MM.1S (cell line): ENCODE data around the gene SEMA3A.

Source experiments
- DNase-seq: peaks from one replicate; pipeline ENCODE4 v3.0.0-alpha.2; 2015
- H2AFZ ChIP-seq: fragments of 300-600 bp; sonication (generic); 2 replicates; pipeline ENCODE4 v1.6.0; 2016; ENCODE audit warnings: antibody characterized with exemption, low read length
- H3F3A ChIP-seq: fragments of 300-600 bp; sonication (generic); 2 replicates; pipeline ENCODE4 v1.6.1; 2016; ENCODE audit warnings: mild to moderate bottlenecking, antibody characterized with exemption, low read length, moderate library complexity, mixed read lengths; ENCODE audit not compliant: insufficient read depth
- H3K27ac ChIP-seq: fragments of 300-600 bp; sonication (generic); 2 replicates; pipeline ENCODE4 v1.5.1; 2016; ENCODE audit warnings: mild to moderate bottlenecking, low read length
- H3K27me3 ChIP-seq: fragments of 300-600 bp; sonication (generic); replicated peaks from 2 replicates; pipeline ENCODE4 v1.6.0; 2016; ENCODE audit warnings: low read length; ENCODE audit not compliant: insufficient read depth
- H3K36me3 ChIP-seq: fragments of 300-600 bp; sonication (generic); replicated peaks from 2 replicates; pipeline ENCODE4 v1.6.1; 2016; ENCODE audit warnings: mild to moderate bottlenecking, low read length, mixed read lengths; ENCODE audit not compliant: insufficient read depth
- H3K4me1 ChIP-seq: fragments of 300-600 bp; sonication (generic); 2 replicates; pipeline ENCODE4 v1.6.1; 2016; ENCODE audit warnings: low read length, mixed read lengths
- H3K4me2 ChIP-seq: fragments of 300-600 bp; sonication (generic); 2 replicates; pipeline ENCODE4 v1.6.0; 2016; ENCODE audit warnings: low read depth, low read length
- H3K4me3 ChIP-seq: fragments of 300-600 bp; sonication (generic); 2 replicates; pipeline ENCODE4 v1.5.1; 2016; ENCODE audit warnings: low read length, mixed read lengths
- H3K79me2 ChIP-seq: fragments of 300-600 bp; sonication (generic); 2 replicates; pipeline ENCODE4 v1.6.1; 2016; ENCODE audit warnings: mixed run types, low read length, mixed read lengths
- H3K9ac ChIP-seq: fragments of 300-600 bp; sonication (generic); 2 replicates; pipeline ENCODE4 v1.6.1; 2016; ENCODE audit warnings: low read length, mixed read lengths
- H3K9me2 ChIP-seq: fragments of 300-600 bp; sonication (generic); replicated peaks from 2 replicates; pipeline ENCODE4 v1.6.1; 2016; ENCODE audit warnings: mild to moderate bottlenecking, low read length, mixed read lengths; ENCODE audit not compliant: insufficient read depth
- H3K9me3 ChIP-seq: fragments of 300-600 bp; sonication (generic); replicated peaks from 2 replicates; pipeline ENCODE4 v1.6.1; 2016; ENCODE audit warnings: mild to moderate bottlenecking, low read length, mixed read lengths; ENCODE audit not compliant: insufficient read depth
- H4K20me1 ChIP-seq: fragments of 300-600 bp; sonication (generic); 2 replicates; pipeline ENCODE4 v1.6.1; 2016; ENCODE audit warnings: mild to moderate bottlenecking, low read length, moderate library complexity, mixed read lengths; ENCODE audit not compliant: insufficient read depth
- CTCF ChIP-seq: fragments of 300-600 bp; sonication (generic); IDR thresholded peaks from 2 replicates; pipeline ENCODE4 v1.5.1; 2016; ENCODE audit warnings: antibody characterized with exemption, low read length, mixed read lengths
- EZH2 ChIP-seq: fragments of 300-600 bp; sonication (generic); optimal IDR thresholded peaks from 2 replicates; pipeline ENCODE3; 2017; ENCODE audit warnings: low read depth, mild to moderate bottlenecking, antibody characterized with exemption, low read length, mixed read lengths
- EZH2phosphoT487 ChIP-seq: fragments of 300-600 bp; sonication (generic); IDR thresholded peaks from 2 replicates; pipeline ENCODE4 v1.6.1; 2018; ENCODE audit warnings: antibody characterized with exemption, low read length

The SEMA3A gene

GRCh38 chr7:84039432-84039831 is 155.2 kb downstream of the SEMA3A start:
- no peak overlapping the region for H3K4me2 ChIP-seq
- no peak overlapping the region for H3K4me3 ChIP-seq
- no peaks in the 10 kb centered on the region for H3K4me1 ChIP-seq
- no peak overlapping the region for H3K27ac ChIP-seq
- TF ChIP-seq EZH2phosphoT487: no peak
- no peak for TF ChIP-seq CTCF
- TF ChIP-seq EZH2: no peak
- no peak overlapping the region for H3K9ac ChIP-seq
- no peaks in the 10 kb centered on the region for H3K27me3 ChIP-seq
- no peaks in the 10 kb centered on the region for H3K9me2 ChIP-seq
- no peaks in the 10 kb centered on the region for H3K9me3 ChIP-seq
- H3F3A ChIP-seq: no peaks in the 10 kb centered on the region
- no peaks in the 10 kb centered on the region for H3K36me3 ChIP-seq
- no peaks in the 10 kb centered on the region for H4K20me1 ChIP-seq
- no peaks in the 10 kb centered on the region for H3K79me2 ChIP-seq
- no peak overlapping the region for H2AFZ ChIP-seq
- no peak for DNase-seq

- Histone ChIP-seq H3K36me3 (no peaks in the 10 kb centered on the region), H3K4me1 (no peaks in the 10 kb centered on the region), H3K27me3 (no peaks in the 10 kb centered on the region), H3K9ac (no peak overlapping the region), H4K20me1 (no peaks in the 10 kb centered on the region), H3K27ac (no peak overlapping the region), H2AFZ (no peak overlapping the region), H3K4me3 (no peak overlapping the region), H3K9me3 (no peaks in the 10 kb centered on the region), H3K4me2 (no peak overlapping the region), H3K79me2 (no peaks in the 10 kb centered on the region), H3K9me2 (no peaks in the 10 kb centered on the region), H3F3A (no peaks in the 10 kb centered on the region)
- TF ChIP-seq EZH2phosphoT487: no peak
- no peak for TF ChIP-seq EZH2
- TF ChIP-seq CTCF: no peak
- DNase-seq: no peak
These were observed 166.9 kb downstream of the SEMA3A start for GRCh38 chr7:84027678-84028077.

- H3K4me3 ChIP-seq: no peak overlapping the region
- TF ChIP-seq EZH2phosphoT487: no peak
- no peak for TF ChIP-seq CTCF
- TF ChIP-seq EZH2: no peak
- H3K4me1 ChIP-seq: no peaks in the 10 kb centered on the region
- H2AFZ ChIP-seq: no peak overlapping the region
- H3K9ac ChIP-seq: no peak overlapping the region
- no peaks in the 10 kb centered on the region for H3K9me2 ChIP-seq
- H3K79me2 ChIP-seq: no peaks in the 10 kb centered on the region
- no peaks in the 10 kb centered on the region for H3K9me3 ChIP-seq
- DNase-seq: no peak
- no peaks in the 10 kb centered on the region for H3F3A ChIP-seq
- no peak overlapping the region for H3K27ac ChIP-seq
- no peaks in the 10 kb centered on the region for H4K20me1 ChIP-seq
- no peaks in the 10 kb centered on the region for H3K36me3 ChIP-seq
- no peaks in the 10 kb centered on the region for H3K27me3 ChIP-seq
- H3K4me2 ChIP-seq: no peak overlapping the region
These were observed 169.2 kb downstream of the SEMA3A start for GRCh38 chr7:84025332-84025927.
